Naive thymus-derived CD4-positive, alpha-beta T cell (primary cell): ENCODE results near the gene FEZF1. TPM values are rescaled to one million over a fixed set of nuclear protein-coding genes. Genes with fewer than 3 reads are reported as not detected.

Experiments used
- ATAC-seq: fragments of 150-1000 bp; cut with Tn5 transposase; 2 replicates; pipeline ENCODE4 v1.10.0; 2021; ENCODE audit warnings: mild to moderate bottlenecking, moderate library complexity
- CTCF ChIA-PET: fragments of 350-600 bp; sonication (Branson Sonifier 250); formaldehyde crosslinking; loops from one replicate; lab custom pipeline; 2021; ENCODE audit warnings: antibody characterized with exemption; lab: Charles Lee
- POLR2A ChIA-PET: fragments of 350-600 bp; sonication (Branson Sonifier 250); formaldehyde crosslinking; loops from one replicate; lab custom pipeline; 2021; ENCODE audit warnings: antibody characterized with exemption, inconsistent platforms; lab: Charles Lee
- DNase-seq, 9 donors: peaks; one replicate each; pipeline versions ENCODE4 v3.0.0 to v3.0.0-alpha.2; 2020 to 2022; ENCODE audit warnings: mixed read lengths in 1 of 9
- H3K27ac ChIP-seq: one replicate; pipeline ENCODE4 v1.7.0; 2013; ENCODE audit warnings: mild to moderate bottlenecking, low read depth, low read length, moderate library complexity
- H3K27me3 ChIP-seq, 2 donors: one replicate each; pipeline ENCODE4 v1.7.0; 2013; ENCODE audit warnings: low read length in 2 of 2, mild to moderate bottlenecking in 2 of 2, moderate library complexity in 2 of 2; ENCODE audit not compliant: control insufficient read depth in 2 of 2, insufficient read depth in 2 of 2
- H3K36me3 ChIP-seq, 3 experiments: 1 replicate in 2 of 3; 2 replicates in 1 of 3; pipeline ENCODE4 v1.7.0; 2013; ENCODE audit warnings: low read length in 3 of 3, mild to moderate bottlenecking in 3 of 3, moderate library complexity in 1 of 3; ENCODE audit not compliant: insufficient read depth in 3 of 3, control insufficient read depth in 2 of 3
- H3K4me1 ChIP-seq, 2 donors: one replicate each; pipeline ENCODE4 v1.7.0; 2013; ENCODE audit warnings: low read length in 2 of 2, mild to moderate bottlenecking in 2 of 2, moderate library complexity in 1 of 2; ENCODE audit not compliant: control insufficient read depth in 2 of 2, insufficient read depth in 2 of 2
- H3K4me3 ChIP-seq: 2 replicates; pipeline ENCODE4 v1.7.0; 2013; ENCODE audit warnings: mild to moderate bottlenecking, low read length
- H3K9me3 ChIP-seq, 3 experiments: 1 replicate in 2 of 3; 2 replicates in 1 of 3; pipeline ENCODE4 v1.7.0; 2013; ENCODE audit warnings: low read length in 3 of 3; ENCODE audit not compliant: control insufficient read depth in 2 of 3
- H3K27ac Mint-ChIP-seq, 9 donors: one replicate each; pipeline ENCODE4 v1.8.0; 2020 to 2022; ENCODE audit warnings: mixed read lengths in 9 of 9, mild to moderate bottlenecking in 8 of 9, moderate library complexity in 5 of 9, inconsistent platforms in 2 of 9
- H3K27me3 Mint-ChIP-seq, 5 donors: one replicate each; pipeline ENCODE4 v1.8.0; 2021 to 2022; ENCODE audit warnings: mixed read lengths in 5 of 5, mild to moderate bottlenecking in 1 of 5
- H3K36me3 Mint-ChIP-seq, 5 donors: one replicate each; pipeline ENCODE4 v1.8.0; 2020 to 2022; ENCODE audit warnings: mixed read lengths in 5 of 5, mild to moderate bottlenecking in 3 of 5, inconsistent platforms in 1 of 5
- H3K4me1 Mint-ChIP-seq, 7 donors: one replicate each; pipeline ENCODE4 v1.8.0; 2020 to 2022; ENCODE audit warnings: mixed read lengths in 7 of 7, mild to moderate bottlenecking in 3 of 7, inconsistent platforms in 1 of 7
- H3K4me3 Mint-ChIP-seq, 10 donors: one replicate each; pipeline ENCODE4 v1.8.0; 2020 to 2022; ENCODE audit warnings: mild to moderate bottlenecking in 10 of 10, mixed read lengths in 10 of 10, moderate library complexity in 6 of 10, inconsistent platforms in 2 of 10
- H3K9me3 Mint-ChIP-seq, 11 donors: one replicate each; pipeline ENCODE4 v1.8.0; 2020 to 2022; ENCODE audit warnings: mixed read lengths in 11 of 11, mild to moderate bottlenecking in 4 of 11, inconsistent platforms in 1 of 11, moderate library complexity in 1 of 11
- intact Hi-C, 2 donors: fragments of 100-400 bp; cut with micrococcal nuclease; formaldehyde crosslinking; loops; one replicate each; pipeline ENCODE4 v1.15.1; 2023
- polyA plus RNA-seq, 2 donors: library from polyadenylated mRNA; unstranded; fragments of 300-500 nt; fragmentation: Illumina TruSeq; gene quantifications; one replicate each; pipeline ENCODE4 v1.2.3, GENCODE V29; 2021
- total RNA-seq, 6 experiments: library from RNA in 5 of 6; stranded (reverse) in 5 of 6; gene quantifications; 1 replicate in 5 of 6; 2 replicates in 1 of 6; pipeline ENCODE4 v1.2.3 and lab custom pipeline; 2021 to 2026

Gene FEZF1
- total and polyA plus RNA-seq, 7 experiments from 2014 or later, result not detected

DNA sequence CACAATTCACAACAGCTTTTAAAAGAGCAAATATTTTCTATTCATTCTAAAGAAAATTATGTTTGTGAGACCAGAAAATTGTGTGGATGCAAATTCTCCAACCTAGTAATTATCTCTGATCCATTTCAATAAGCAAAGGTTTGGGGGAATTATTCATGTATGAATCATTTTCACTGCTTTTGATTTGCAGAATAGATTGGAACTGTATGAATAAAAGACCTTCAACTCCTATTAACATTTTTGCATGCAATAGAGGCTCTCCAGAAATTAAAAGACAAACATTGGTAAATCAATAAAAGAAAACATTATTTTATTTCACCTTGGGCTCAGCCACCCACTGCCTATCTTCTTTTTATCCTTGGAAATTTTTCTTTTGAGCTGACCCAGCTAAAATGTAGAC is 43.5 kb downstream of the FEZF1 start:
- ChIA-PET CTCF (no interaction called here), POLR2A (no interaction called here)
- peaks cover 0 to 18% (median 5%) of the 10 kb centered on the region in 5 donors for H3K27me3 Mint-ChIP-seq
- H3K27ac Mint-ChIP-seq, result no peak overlapping the region
- H3K9me3 ChIP-seq, result no peaks in the 10 kb centered on the region
- DNase-seq (no peak), ATAC-seq (no peak)
- no peaks in the 10 kb centered on the region for H3K27me3 ChIP-seq
- H3K9me3 Mint-ChIP-seq, result peaks cover 0 to 18% (median 5%) of the 10 kb centered on the region in 11 donors
- no peak overlapping the region for H3K4me3 ChIP-seq
- no peaks in the 10 kb centered on the region for H3K36me3 Mint-ChIP-seq
- H3K4me1 Mint-ChIP-seq, result no peaks in the 10 kb centered on the region
- intact Hi-C loops, result no loop called here
- no peaks in the 10 kb centered on the region for H3K36me3 ChIP-seq
- no peak overlapping the region for H3K4me3 Mint-ChIP-seq
- H3K27ac ChIP-seq, result no peak overlapping the region
- no peaks in the 10 kb centered on the region for H3K4me1 ChIP-seq

DNA sequence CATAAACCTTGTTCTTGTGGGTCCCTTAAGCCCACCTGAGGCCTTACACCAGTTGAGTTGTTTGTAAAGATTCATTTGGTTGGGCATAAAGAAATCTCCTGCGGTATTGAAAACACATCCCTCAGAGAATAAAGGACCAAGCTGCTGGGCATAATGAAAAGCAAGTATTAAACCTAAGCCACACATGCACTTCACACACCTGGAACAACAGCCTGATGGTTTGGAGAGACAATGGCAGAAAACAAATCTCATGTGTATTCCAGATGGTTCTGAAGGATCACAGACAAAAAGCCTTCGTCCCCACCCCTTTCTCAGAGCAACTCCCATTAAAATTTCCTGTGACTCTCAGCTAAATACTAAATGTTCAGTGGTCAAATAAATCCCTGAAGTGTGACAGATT is 44.2 kb downstream of the FEZF1 start:
- Mint-ChIP-seq H3K27ac (no peak overlapping the region), H3K27me3 (peaks cover 0 to 13% (median 5%) of the 10 kb centered on the region in 5 donors), H3K4me3 (no peak overlapping the region), H3K9me3 (peaks cover 0 to 12% (median 3%) of the 10 kb centered on the region in 11 donors), H3K36me3 (no peaks in the 10 kb centered on the region), H3K4me1 (no peaks in the 10 kb centered on the region)
- Histone ChIP-seq H3K9me3 (no peaks in the 10 kb centered on the region), H3K36me3 (no peaks in the 10 kb centered on the region), H3K4me1 (no peaks in the 10 kb centered on the region), H3K27me3 (no peaks in the 10 kb centered on the region), H3K4me3 (no peak overlapping the region), H3K27ac (no peak overlapping the region)
- intact Hi-C loops, result no loop called here
- CTCF ChIA-PET, result no interaction called here
- POLR2A ChIA-PET, result no interaction called here
- DNase-seq (no peak), ATAC-seq (no peak)

DNA sequence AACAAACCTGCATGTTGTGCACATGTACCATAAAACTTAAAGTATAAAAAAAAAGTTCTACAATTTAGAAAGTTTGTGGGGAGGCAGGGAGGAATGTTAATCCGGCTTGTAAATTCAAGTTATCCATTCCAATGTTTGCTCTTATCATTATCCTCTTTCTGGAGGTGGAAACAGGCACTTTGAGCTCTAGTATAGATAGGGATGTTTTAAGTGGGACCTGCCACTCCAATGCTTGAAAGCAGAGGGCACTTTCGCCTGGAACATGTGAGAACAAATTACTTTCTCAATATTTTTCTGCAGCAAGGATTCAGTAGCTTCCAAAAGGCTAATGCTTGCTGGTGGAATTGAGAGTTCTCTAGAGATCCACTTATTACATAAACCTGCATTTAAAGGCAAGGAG is 45.6 kb downstream of the FEZF1 start:
- peaks cover 0 to 6% (median under 1%) of the 10 kb centered on the region in 11 donors for H3K9me3 Mint-ChIP-seq
- no peaks in the 10 kb centered on the region for H3K9me3 ChIP-seq
- intact Hi-C loops, result no loop called here
- no peak for ATAC-seq
- H3K27ac Mint-ChIP-seq, result no peak overlapping the region
- no peaks in the 10 kb centered on the region for H3K4me1 ChIP-seq
- H3K27me3 Mint-ChIP-seq, result peaks cover 0 to 13% (median 5%) of the 10 kb centered on the region in 5 donors
- H3K36me3 ChIP-seq, result no peaks in the 10 kb centered on the region
- ChIA-PET POLR2A (no interaction called here), CTCF (no interaction called here)
- H3K4me3 Mint-ChIP-seq, result no peak overlapping the region
- H3K4me1 Mint-ChIP-seq, result no peaks in the 10 kb centered on the region
- DNase-seq, result no peak
- H3K27me3 ChIP-seq, result no peaks in the 10 kb centered on the region
- no peaks in the 10 kb centered on the region for H3K36me3 Mint-ChIP-seq
- H3K27ac ChIP-seq, result no peak overlapping the region
- no peak overlapping the region for H3K4me3 ChIP-seq

DNA sequence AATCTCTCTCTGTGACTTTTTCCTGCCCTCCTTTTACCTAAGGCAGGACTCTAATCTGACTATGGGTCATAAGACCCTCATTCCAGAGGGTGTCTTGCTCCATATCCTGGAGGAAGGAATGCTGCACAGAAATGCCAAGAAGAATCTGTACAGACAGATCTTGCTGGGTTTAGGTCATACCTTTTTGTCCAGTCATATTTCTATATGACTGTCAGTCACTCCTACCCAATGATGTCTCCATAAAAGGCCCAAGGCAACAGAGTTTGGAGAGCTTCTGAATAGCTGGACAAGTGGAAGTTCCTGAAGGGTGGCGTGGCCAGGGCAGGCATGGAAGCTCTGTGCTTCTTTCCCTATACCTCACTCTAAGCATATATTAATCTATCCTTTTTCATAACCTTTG is 47.5 kb downstream of the FEZF1 start:
- no peak overlapping the region for H3K27ac Mint-ChIP-seq
- no peaks in the 10 kb centered on the region for H3K36me3 Mint-ChIP-seq
- Histone ChIP-seq H3K4me1 (no peaks in the 10 kb centered on the region), H3K9me3 (no peaks in the 10 kb centered on the region), H3K27me3 (no peaks in the 10 kb centered on the region), H3K27ac (no peak overlapping the region), H3K36me3 (no peaks in the 10 kb centered on the region), H3K4me3 (no peak overlapping the region)
- intact Hi-C loops, result no loop called here
- DNase-seq, result no peak
- ChIA-PET CTCF (no interaction called here), POLR2A (no interaction called here)
- H3K4me3 Mint-ChIP-seq, result no peak overlapping the region
- H3K9me3 Mint-ChIP-seq, result peaks cover 0 to 6% (median 0%) of the 10 kb centered on the region in 11 donors
- ATAC-seq, result no peak
- H3K4me1 Mint-ChIP-seq, result no peaks in the 10 kb centered on the region
- H3K27me3 Mint-ChIP-seq, result peaks cover 0 to 13% (median 5%) of the 10 kb centered on the region in 5 donors

GRCh38 chr7:122256046-122256445 is 48.5 kb downstream of the FEZF1 start:
- no peak for ATAC-seq
- no peaks in the 10 kb centered on the region for H3K4me1 Mint-ChIP-seq
- intact Hi-C loops, result no loop called here
- peaks cover 0 to 6% (median 0%) of the 10 kb centered on the region in 11 donors for H3K9me3 Mint-ChIP-seq
- no peaks in the 10 kb centered on the region for H3K36me3 Mint-ChIP-seq
- CTCF ChIA-PET, result no interaction called here
- no peak overlapping the region for H3K27ac Mint-ChIP-seq
- peaks cover 0 to 9% (median 5%) of the 10 kb centered on the region in 5 donors for H3K27me3 Mint-ChIP-seq
- Histone ChIP-seq H3K27ac (no peak overlapping the region), H3K36me3 (no peaks in the 10 kb centered on the region), H3K4me3 (no peak overlapping the region), H3K4me1 (no peaks in the 10 kb centered on the region), H3K9me3 (no peaks in the 10 kb centered on the region), H3K27me3 (no peaks in the 10 kb centered on the region)
- POLR2A ChIA-PET, result no interaction called here
- H3K4me3 Mint-ChIP-seq, result no peak overlapping the region
- DNase-seq, result no peak

DNA sequence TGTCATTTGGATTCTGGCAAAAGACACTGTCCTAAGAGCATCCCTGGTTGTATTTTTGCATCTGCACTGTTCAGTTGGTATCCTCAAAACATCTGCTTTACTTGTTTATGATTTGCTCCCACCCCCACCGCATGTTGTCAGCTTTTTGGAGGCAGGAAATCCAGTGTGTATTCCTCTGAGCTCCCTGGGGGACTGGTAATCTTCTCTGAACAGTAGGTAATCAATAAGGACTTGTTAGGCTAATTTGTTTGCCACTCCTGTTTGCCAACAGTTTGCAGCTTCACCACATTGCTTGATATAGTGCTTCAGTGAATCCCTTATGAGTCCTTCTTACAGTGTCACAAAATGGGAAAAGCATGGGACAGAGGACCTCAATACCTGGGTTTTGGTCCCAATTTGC is 49.1 kb downstream of the FEZF1 start:
- DNase-seq, result no peak
- H3K27ac ChIP-seq, result no peak overlapping the region
- Mint-ChIP-seq H3K9me3 (peaks cover 0 to 6% (median 0%) of the 10 kb centered on the region in 11 donors), H3K36me3 (no peaks in the 10 kb centered on the region), H3K27ac (no peak overlapping the region), H3K4me1 (no peaks in the 10 kb centered on the region), H3K4me3 (no peak overlapping the region), H3K27me3 (peaks cover 0 to 7% (median 6%) of the 10 kb centered on the region in 5 donors)
- no peaks in the 10 kb centered on the region for H3K9me3 ChIP-seq
- H3K27me3 ChIP-seq, result no peaks in the 10 kb centered on the region
- no peak overlapping the region for H3K4me3 ChIP-seq
- no peaks in the 10 kb centered on the region for H3K4me1 ChIP-seq
- ChIA-PET CTCF (no interaction called here), POLR2A (no interaction called here)
- no peaks in the 10 kb centered on the region for H3K36me3 ChIP-seq
- intact Hi-C loops, result no loop called here
- ATAC-seq, result no peak
